LHCN-M2 (cell line): ENCODE results near the gene INAFM2. TPM values are rescaled to one million over a fixed set of nuclear protein-coding genes. Genes with fewer than 3 reads are reported as not detected.

Experiments used
- DNase-seq: peaks from one replicate; pipeline ENCODE4 v3.0.0-alpha.2; 2012; ENCODE audit warnings: low read depth
- total RNA-seq: library from RNA; depleted of rRNA; stranded (reverse); fragments of >200 nt; gene quantifications from 2 replicates; pipeline ENCODE4 v1.2.3, GENCODE V29; 2014

INAFM2 gene
- total RNA-seq, 1 experiment from 2014 or later, result 16.4 TPM

GRCh38 chr15:40306371-40306770 is 17.1 kb upstream of the INAFM2 start:
- DNase-seq, result no peak

GRCh38 chr15:40306908-40307307 is 16.6 kb upstream of the INAFM2 start:
- DNase-seq, result no peak

- DNase-seq, result no peak
Observed at GRCh38 chr15:40307421-40308211, 15.9 kb upstream of the INAFM2 start, which contains the start of gene PLCB2. PLCB2 (minus strand) TSS chr15:40307935; CDS start chr15:40307672, 263 bp downstream.

- no peak for DNase-seq
Observed at GRCh38 chr15:40309344-40309862, 14.1 kb upstream of the INAFM2 start.

- no peak for DNase-seq
Observed at GRCh38 chr15:40310001-40310959, 13.2 kb upstream of the INAFM2 start.

GRCh38 chr15:40310993-40311392 is 12.5 kb upstream of the INAFM2 start:
- DNase-seq, result no peak

- DNase-seq, result no peak
Observed at GRCh38 chr15:40312370-40313158, 10.9 kb upstream of the INAFM2 start.

GRCh38 chr15:40313531-40314398 is 9.7 kb upstream of the INAFM2 start:
- DNase-seq, result peak; percentile 49

- peak; percentile 78 for DNase-seq
Observed at GRCh38 chr15:40314723-40315276, 8.7 kb upstream of the INAFM2 start.

GRCh38 chr15:40316931-40317330 is 6.6 kb upstream of the INAFM2 start:
- no peak for DNase-seq

- DNase-seq, result no peak
Observed at GRCh38 chr15:40317580-40317979, 5.9 kb upstream of the INAFM2 start.

GRCh38 chr15:40320409-40320808 is 3.1 kb upstream of the INAFM2 start:
- no peak for DNase-seq

GRCh38 chr15:40320931-40321371 is 2.5 kb upstream of the INAFM2 start:
- peak; percentile 55 for DNase-seq

GRCh38 chr15:40322531-40323238 is 807 bp upstream of the INAFM2 start:
- no peak for DNase-seq

- DNase-seq, result no peak
Observed at GRCh38 chr15:40323953-40324937, 753 bp downstream of the INAFM2 start.

GRCh38 chr15:40325188-40325587 is 1.7 kb downstream of the INAFM2 start:
- DNase-seq, result no peak

GRCh38 chr15:40325700-40326099 is 2.2 kb downstream of the INAFM2 start:
- no peak for DNase-seq

- DNase-seq, result no peak
Observed at GRCh38 chr15:40327457-40327856, 4.0 kb downstream of the INAFM2 start.
